Loucy (cell line): ENCODE measurements around the gene MTFR1L.

Experiments used
- EZH2phosphoT487 ChIP-seq: fragments of 200-600 bp; IDR thresholded peaks from 2 replicates; pipeline ENCODE4 v1.6.1; 2018; ENCODE audit warnings: antibody characterized with exemption, mild to moderate bottlenecking, moderate library complexity, borderline replicate concordance
- TF ChIP-seq, protein P1 (sequence below): fragments of 200-600 bp; sonication (generic); conservative IDR thresholded peaks from 2 replicates; pipeline ENCODE4 v1.5.1; 2014; ENCODE audit warnings: mild to moderate bottlenecking, antibody characterized with exemption, low read length

DNA sequence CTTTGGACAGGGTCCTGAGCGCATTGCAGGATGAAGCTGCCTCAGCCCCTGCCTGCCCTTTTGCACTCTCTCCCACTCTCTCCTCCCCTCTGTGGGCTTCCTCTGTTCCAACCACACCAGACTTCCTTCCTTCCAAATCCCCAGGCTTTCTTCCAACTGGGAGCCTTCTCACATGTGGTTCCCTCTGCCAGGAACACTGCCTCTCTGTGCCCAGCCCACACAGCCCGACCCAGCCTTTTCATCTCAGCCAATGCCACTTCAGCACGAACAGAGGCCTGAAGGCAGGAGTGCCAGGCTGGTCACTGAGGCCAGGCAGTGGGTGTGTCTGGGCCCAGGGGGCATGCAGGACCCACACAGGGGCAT is 13.9 kb upstream of the MTFR1L start:
- TF ChIP-seq, protein P1, sequence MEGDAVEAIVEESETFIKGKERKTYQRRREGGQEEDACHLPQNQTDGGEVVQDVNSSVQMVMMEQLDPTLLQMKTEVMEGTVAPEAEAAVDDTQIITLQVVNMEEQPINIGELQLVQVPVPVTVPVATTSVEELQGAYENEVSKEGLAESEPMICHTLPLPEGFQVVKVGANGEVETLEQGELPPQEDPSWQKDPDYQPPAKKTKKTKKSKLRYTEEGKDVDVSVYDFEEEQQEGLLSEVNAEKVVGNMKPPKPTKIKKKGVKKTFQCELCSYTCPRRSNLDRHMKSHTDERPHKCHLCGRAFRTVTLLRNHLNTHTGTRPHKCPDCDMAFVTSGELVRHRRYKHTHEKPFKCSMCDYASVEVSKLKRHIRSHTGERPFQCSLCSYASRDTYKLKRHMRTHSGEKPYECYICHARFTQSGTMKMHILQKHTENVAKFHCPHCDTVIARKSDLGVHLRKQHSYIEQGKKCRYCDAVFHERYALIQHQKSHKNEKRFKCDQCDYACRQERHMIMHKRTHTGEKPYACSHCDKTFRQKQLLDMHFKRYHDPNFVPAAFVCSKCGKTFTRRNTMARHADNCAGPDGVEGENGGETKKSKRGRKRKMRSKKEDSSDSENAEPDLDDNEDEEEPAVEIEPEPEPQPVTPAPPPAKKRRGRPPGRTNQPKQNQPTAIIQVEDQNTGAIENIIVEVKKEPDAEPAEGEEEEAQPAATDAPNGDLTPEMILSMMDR, result no peak
- no peak for TF ChIP-seq EZH2phosphoT487
